Hippocampal formation (tissue), 2 donors: ENCODE measurements around the gene MIS18BP1.
"Not testable (repeated sequence)": the region's sequence is repeated elsewhere in the genome, so short reads cannot be mapped to it uniquely, and the experiment has no call there.

Experiments
- DNase-seq, 2 donors: peaks; one replicate each; lab custom pipeline; 2025; lab: John Stamatoyannopoulos, UW

The MIS18BP1 gene

GRCh38 chr14:45253070-45253753 is at the start of gene MIS18BP1:
TSS of gene MIS18BP1 (minus strand) at chr14:45253202. CDS start at chr14:45247286, 5,916 bp downstream.
- peak; percentile 83 to 86 for DNase-seq

- no peak for DNase-seq
These were observed 45.6 kb upstream of the MIS18BP1 start for GRCh38 chr14:45298423-45299117.

DNA sequence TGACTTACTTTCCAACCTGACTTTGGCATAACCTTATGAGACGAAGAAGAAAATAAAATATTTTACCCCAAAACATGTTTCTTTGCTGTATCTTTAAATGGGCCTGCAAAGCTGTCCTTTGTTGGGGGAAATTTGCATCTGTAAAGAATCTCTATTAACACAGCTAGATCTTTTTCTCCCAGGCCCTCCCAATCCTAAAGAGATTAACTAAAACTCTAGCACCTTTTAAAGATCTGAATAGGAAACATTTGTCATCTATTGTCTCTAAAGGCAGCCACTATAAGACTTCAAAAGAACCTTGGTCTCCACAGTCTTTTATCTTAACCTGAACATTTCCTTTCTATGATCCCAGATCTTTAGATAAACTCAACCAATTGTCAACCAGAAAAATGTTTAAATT is 41.8 kb upstream of the MIS18BP1 start:
- DNase-seq: not testable (repeated sequence)

DNA sequence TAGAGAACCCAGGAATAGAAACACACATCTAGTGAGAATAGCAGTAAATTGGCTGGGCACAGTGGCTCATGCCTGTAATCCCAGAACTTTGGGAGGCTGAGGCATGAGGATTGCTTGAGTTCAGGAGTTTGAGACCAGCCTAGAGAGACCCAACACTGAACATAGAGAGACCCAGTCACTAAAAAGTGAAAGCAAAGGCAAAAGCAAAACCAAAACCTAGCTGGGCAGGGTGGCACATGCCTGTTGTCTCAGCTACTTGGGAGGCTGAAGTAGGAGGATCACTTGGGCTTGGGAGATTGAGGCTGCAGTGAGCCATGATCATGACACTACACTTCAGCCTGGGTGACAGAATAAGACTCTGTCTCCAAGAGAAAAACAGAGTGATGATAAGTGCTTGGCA is 37.5 kb upstream of the MIS18BP1 start:
- DNase-seq: no peak

- DNase-seq: no peak
These were observed 34.6 kb upstream of the MIS18BP1 start for GRCh38 chr14:45287610-45288009.

GRCh38 chr14:45284802-45285201 is 31.8 kb upstream of the MIS18BP1 start:
- DNase-seq: no peak

GRCh38 chr14:45281731-45282400 is 28.9 kb upstream of the MIS18BP1 start:
- not testable (repeated sequence) for DNase-seq

GRCh38 chr14:45271858-45272537 is 19.0 kb upstream of the MIS18BP1 start:
- DNase-seq: no peak

GRCh38 chr14:45270031-45270430 is 17.0 kb upstream of the MIS18BP1 start:
- no peak for DNase-seq

GRCh38 chr14:45267071-45267470 is 14.1 kb upstream of the MIS18BP1 start:
- DNase-seq: no peak

DNA sequence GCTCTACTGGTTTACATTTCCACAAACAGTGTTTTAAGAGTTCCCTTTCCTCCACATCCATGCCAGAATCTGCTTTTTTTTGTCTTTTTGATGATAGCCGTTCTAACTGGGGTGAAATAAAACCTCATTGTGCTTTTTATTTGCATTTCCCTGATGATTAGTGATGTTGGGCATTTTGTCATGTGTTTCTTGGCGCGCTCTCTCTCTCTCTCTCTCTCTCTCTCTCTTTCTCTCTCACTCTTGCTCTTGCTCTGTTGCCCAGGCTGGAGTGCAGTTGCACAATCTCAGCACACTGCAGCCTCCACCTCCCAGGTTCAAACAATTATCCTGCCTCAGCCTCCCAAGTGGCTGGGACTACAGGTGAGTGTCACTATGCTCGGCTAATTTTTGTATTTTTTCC is 9.6 kb upstream of the MIS18BP1 start:
- DNase-seq: no peak

DNA sequence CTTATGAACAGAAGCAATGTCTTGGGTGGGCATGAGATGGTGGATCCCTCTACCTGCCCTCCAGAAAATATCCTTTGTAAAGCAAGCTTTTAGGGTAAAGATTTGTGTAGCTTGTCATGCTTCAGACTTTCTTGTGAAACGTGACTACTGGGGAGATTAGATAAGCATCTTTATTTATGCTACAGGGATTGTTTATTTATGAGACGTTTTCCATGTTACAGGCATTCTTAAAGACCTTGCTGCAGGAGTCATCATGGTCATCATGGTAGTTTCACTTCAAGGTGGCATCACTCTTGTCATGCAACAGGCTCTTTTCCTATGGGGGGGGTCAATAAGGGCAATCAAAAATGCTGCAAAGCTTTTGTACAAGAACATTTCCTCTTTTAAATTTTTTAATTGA is 8.2 kb upstream of the MIS18BP1 start:
- no peak for DNase-seq

GRCh38 chr14:45258805-45259204 is 5.8 kb upstream of the MIS18BP1 start:
- no peak for DNase-seq

DNA sequence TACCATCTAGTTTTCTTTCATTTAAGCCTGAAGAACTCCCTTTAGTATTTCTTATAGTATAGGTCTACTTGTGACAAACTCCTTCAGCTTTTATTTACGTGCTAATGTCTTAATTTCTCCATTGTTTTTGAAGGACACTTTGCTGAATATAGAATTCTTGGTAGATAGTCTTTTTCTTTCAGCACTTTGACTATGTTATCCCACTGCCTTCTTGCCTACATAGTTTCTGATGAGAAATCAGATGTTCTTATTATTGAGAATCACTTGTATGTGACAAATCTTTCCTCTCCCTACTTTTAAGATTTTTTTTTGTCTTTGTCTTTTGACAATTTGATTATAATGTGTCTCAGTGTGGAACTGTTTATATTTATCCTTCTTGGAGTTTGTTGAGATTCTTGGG is 5.1 kb upstream of the MIS18BP1 start:
- no peak for DNase-seq

DNA sequence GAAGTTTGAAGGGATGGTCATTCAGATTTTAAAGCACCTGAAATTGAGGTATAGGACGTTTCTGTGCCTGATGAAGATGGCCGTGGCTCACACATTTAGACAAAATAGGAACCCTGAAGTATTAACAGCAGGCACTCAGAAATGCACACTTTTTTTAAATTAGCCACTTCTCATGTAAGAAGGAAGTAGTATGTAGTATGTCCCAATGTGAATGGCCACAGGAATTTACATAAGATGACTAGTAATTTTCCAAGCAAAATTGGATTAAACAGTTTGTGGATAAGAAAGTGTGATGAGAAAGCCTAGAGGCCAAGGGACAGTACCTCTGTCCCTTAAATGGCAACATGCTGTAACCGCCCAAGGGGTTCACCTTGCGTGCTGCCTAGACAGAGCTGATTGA is 1.8 kb upstream of the MIS18BP1 start:
- DNase-seq: no peak

GRCh38 chr14:45253754-45254310 is 830 bp upstream of the MIS18BP1 start:
- DNase-seq: no peak

DNA sequence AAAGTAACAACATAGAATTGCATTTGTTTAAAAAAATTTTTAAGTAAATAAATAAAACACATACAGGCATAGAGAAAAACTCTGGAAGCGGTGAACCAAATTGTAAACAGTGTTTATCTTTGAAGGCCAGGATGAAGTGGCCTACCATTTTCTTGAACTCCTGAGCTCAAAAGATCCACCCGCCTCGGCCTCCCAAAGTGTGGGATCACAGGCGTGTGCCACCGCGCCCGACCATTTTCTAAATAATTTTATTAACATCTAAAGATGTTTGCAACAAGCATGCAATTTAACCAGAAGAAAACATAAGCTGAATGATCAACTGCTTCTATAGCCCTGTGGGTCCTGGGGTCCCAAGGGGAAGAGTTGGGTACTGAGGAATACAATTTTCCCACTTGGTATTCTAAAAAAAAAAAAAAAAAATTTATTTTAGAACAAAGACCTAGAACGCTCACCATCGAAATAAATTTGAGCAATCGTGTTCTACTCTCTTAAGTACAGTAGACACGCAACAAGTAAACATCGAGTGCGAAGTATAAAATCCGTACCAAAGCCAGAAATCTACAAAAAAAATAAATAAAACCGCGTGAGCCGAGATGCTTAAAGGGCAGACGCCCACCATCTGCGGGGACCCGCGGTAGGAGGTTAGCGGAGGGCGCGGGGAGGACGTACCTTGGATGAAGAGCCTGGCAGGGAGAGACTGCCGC is 484 bp downstream of the MIS18BP1 start:
- DNase-seq: no peak

GRCh38 chr14:45251912-45252311 is 1.1 kb downstream of the MIS18BP1 start:
- no peak for DNase-seq

DNA sequence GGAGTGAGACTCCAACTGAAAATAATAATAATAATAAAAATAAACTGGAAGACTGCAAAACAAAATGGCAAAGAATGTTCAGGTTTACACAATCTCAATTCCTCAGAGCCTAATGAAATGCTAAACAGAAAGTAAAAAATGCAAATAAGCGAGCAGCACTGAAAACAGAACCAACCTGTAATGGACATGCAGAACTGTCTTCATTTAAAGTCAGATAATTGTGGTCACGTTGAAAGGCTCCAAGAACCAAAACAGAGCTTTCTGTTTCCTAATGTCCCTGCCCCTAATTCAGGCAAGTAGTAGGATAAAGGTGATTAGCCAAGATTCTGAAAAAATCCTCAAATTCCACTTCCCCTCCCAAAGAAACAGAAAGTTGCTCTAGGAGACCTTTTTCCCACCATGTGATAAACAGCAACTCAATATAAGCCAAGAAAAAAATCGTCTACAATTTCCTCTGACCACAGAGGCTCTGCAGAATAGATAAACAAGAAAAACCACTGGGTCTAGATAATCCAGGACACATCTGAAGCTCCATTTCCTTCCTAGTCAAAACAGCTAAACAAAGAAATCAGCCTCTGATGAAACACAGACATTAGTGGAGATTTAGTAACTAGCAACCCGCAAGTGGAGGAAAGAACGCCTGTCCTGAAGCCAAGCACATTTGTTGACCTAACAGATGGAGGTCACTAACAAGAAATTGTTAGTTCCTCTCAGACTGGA is 3.0 kb downstream of the MIS18BP1 start:
- DNase-seq: peak in 1 of 2 donors; percentile 13

DNA sequence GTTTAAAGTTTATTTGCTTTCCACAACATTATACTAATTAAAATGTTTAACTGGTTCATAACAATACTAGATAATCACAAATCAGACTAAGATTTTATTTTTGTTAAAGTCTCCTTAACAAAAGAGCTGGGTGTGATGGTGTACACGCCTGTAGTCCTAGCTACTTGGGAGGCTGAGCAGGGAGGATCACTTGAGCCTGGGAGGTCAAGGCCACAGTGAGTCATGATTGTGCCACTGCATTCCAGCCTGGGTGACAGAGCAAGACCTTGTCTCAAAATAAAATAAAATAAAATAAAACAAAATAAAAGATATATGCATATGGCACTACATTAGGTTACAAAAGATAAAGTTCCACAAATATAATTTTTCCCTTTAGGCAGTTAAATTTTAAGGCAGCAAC is 5.6 kb downstream of the MIS18BP1 start:
- no peak for DNase-seq

GRCh38 chr14:45246691-45247090 is 6.3 kb downstream of the MIS18BP1 start:
- DNase-seq: no peak
